ENCODE results near the gene DVL1. TPM values are rescaled to one million over a fixed set of nuclear protein-coding genes. Genes with fewer than 3 reads are reported as not detected.

The DVL1 gene
- total and polyA plus RNA-seq, 2 experiments from 2014 or later, result 8.6 to 113 TPM

DNA sequence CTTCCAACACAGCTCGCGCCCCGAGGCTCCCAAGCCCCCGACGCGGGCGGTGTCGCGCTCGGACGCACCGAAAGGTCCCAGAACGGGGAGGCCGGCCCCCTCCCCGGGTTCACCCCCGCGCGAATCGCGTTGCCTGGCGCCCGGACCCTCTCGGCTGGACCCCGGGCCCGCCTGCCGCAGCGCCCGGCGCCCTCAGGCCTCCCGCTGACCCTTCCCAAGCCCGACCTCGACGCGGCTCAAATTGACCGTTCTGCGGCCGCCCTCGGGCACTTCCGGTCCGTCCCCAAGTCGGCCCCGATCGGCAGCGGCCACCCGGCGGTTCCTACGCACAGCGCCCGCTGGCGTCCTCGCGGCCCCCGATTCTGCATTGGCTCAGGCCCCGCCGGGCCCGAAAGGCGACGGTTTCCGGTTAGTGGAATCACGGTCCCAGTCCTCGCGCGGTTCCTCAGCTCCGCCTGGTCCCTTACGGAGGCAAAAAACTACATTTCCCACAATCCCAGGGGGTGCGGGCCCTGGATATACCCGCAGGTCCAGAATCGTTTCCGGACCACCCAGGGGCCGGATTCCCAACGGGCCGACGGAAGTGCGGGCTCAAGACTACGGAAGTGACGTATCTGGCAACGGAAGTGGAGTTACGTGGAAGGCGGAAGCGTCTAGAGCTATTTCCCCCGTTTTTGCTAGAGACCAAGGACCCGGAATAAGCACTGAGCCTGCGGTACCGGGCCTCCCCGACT is 25.9 kb upstream of the DVL1 start, which contains the start of gene AURKAIP1:
TSS of gene AURKAIP1 (minus strand) at position 279 of the 734 bp plus-strand sequence. CDS start 451 bp downstream, outside the sequence.
- no peaks in the 10 kb centered on the region for H3K36me3 ChIP-seq (ENCODE audit: low read depth)
- no peaks in the 10 kb centered on the region for H3K9me2 ChIP-seq (ENCODE audit: insufficient read depth)
- peaks cover 9% of the 10 kb centered on the region for H3K4me1 ChIP-seq (ENCODE audit: insufficient read depth)
- peaks cover 52% of the 10 kb centered on the region for H3K79me2 ChIP-seq (ENCODE audit: insufficient read depth)
- peak within 1 kb of the TSS; percentile 85 for H3K4me3 ChIP-seq
- peak within 1 kb of the TSS; percentile 98 for H3K9ac ChIP-seq
- no peak for TF ChIP-seq EZH2 (IDR thresholded peaks at IDR 0.05; ENCODE audit: insufficient read depth, poor library complexity, severe bottlenecking)
- TF ChIP-seq EZH2phosphoT487 (IDR thresholded peaks at IDR 0.05; ENCODE audit: insufficient read depth, low read depth), result no peak
- H3F3A ChIP-seq (ENCODE audit: insufficient read depth), result peaks cover 18% of the 10 kb centered on the region; the same call in 1 of the 2 replicates
- H3K4me2 ChIP-seq (ENCODE audit: unreplicated experiment), result peak within 1 kb of the TSS; percentile 95
- peak within 1 kb of the TSS; percentile 58 for H2AFZ ChIP-seq
- peak; percentile 100 for DNase-seq
- no peaks in the 10 kb centered on the region for H3K9me3 ChIP-seq (ENCODE audit: low read depth)
- 0 to 1% methylated on average over 67 to 84 of the region's 85 CpGs for WGBS, 2 experiments (ENCODE audit: low coverage in 1 of 2, low lambda C conversion rate in 2 of 2, missing lambda C conversion rate in 2 of 2)
- no peaks in the 10 kb centered on the region for H3K27me3 ChIP-seq (replicated peaks; ENCODE audit: insufficient read depth)
- H4K20me1 ChIP-seq (ENCODE audit: insufficient read depth), result no peaks in the 10 kb centered on the region
- in situ Hi-C loops (cut with MboI), result no loop called here
- peak within 1 kb of the TSS; percentile 93 for H3K27ac ChIP-seq

DNA sequence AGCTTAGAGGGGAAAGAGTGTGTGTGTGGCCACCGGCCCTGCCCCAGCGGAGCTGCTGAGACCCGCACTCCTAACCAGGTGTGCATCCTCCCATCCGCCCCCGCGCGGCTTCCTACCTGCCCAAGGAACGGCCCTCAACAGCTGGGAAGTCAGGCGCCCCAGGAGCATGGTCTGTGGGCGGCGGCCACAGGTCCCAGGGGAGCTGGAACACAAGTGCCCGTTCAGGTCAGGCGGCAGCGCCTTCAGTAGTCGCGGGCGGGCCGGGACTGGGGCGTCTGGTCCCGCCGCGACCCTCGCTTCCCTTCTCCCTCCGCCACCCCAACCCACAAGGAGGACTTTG is 25.3 kb upstream of the DVL1 start:
- Histone ChIP-seq H4K20me1 (ENCODE audit: insufficient read depth) (no peaks in the 10 kb centered on the region), H3K27me3 (replicated peaks; ENCODE audit: insufficient read depth) (no peaks in the 10 kb centered on the region), H3K9me2 (ENCODE audit: insufficient read depth) (no peaks in the 10 kb centered on the region), H3K36me3 (ENCODE audit: low read depth) (no peaks in the 10 kb centered on the region), H3K9ac (peak overlapping the region; percentile 98), H3K27ac (peak overlapping the region; percentile 93), H3K4me3 (peak overlapping the region; percentile 85), H3K4me1 (ENCODE audit: insufficient read depth) (peaks cover 9% of the 10 kb centered on the region), H3K79me2 (ENCODE audit: insufficient read depth) (peaks cover 52% of the 10 kb centered on the region), H2AFZ (peak overlapping the region; percentile 54), H3K9me3 (ENCODE audit: low read depth) (no peaks in the 10 kb centered on the region), H3F3A (ENCODE audit: insufficient read depth) (peaks cover 18% of the 10 kb centered on the region; the same call in 1 of the 2 replicates), H3K4me2 (ENCODE audit: unreplicated experiment) (peak overlapping the region; percentile 53)
- in situ Hi-C loops (cut with MboI), result no loop called here
- DNase-seq, result peak; percentile 57
- WGBS, 2 experiments (ENCODE audit: low coverage in 1 of 2, low lambda C conversion rate in 2 of 2, missing lambda C conversion rate in 2 of 2), result 1% methylated on average over 14 to 21 of the region's 24 CpGs
- TF ChIP-seq EZH2 (IDR thresholded peaks at IDR 0.05; ENCODE audit: insufficient read depth, poor library complexity, severe bottlenecking) (no peak), EZH2phosphoT487 (IDR thresholded peaks at IDR 0.05; ENCODE audit: insufficient read depth, low read depth) (no peak)

DNA sequence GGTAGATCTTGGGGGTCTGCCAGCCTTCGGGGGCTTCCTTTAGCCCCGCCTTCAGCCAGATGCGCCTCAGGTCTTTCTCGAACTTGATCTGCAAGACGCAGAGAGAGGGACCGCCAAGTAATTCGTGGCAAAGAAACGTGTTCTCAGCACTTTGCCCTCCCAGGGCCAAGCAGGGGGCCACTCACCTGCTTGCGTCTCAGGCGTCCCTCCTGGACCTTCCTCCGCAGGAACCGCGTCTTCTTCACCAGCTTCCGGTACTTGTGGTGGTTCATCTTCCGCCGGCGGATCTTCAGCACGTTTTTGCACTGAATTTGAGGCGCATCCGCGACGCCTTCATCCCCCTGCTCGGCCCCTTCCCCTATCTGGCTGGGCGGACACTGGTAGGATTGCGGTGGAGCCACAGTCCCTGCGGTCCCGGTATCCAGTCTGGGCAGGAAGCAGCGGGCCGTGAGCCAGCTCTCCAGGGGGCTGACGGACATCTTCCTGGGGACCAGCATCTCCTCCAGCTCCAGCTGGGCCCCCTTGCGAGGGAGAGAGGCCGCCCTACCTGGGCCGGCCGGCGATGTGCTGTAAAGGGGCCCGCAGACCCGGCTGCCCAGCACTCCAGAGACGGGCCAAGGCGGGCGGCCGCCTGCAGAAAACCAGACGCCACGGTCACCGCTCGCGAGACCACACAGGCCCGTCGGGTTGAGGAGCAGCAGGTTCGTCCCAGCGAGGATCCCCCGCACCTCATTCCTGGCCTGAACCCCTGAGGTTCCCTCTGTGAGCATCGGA is 24.8 kb upstream of the DVL1 start:
- peak overlapping the region; percentile 93 for H3K27ac ChIP-seq
- peak; percentile 48 for DNase-seq
- TF ChIP-seq EZH2 (IDR thresholded peaks at IDR 0.05; ENCODE audit: insufficient read depth, poor library complexity, severe bottlenecking), result no peak
- no peak for TF ChIP-seq EZH2phosphoT487 (IDR thresholded peaks at IDR 0.05; ENCODE audit: insufficient read depth, low read depth)
- in situ Hi-C loops (cut with MboI), result no loop called here
- peaks cover 9% of the 10 kb centered on the region for H3K4me1 ChIP-seq (ENCODE audit: insufficient read depth)
- H3K4me2 ChIP-seq (ENCODE audit: unreplicated experiment), result peak overlapping the region; percentile 53
- H3K27me3 ChIP-seq (replicated peaks; ENCODE audit: insufficient read depth), result no peaks in the 10 kb centered on the region
- peaks cover 50% of the 10 kb centered on the region for H3K79me2 ChIP-seq (ENCODE audit: insufficient read depth)
- H3K9ac ChIP-seq, result peak overlapping the region; percentile 98
- 60 to 63% methylated on average over 41 to 42 of the region's 52 CpGs for WGBS, 2 experiments (ENCODE audit: low coverage in 1 of 2, low lambda C conversion rate in 2 of 2, missing lambda C conversion rate in 2 of 2)
- peak overlapping the region; percentile 85 for H3K4me3 ChIP-seq
- H2AFZ ChIP-seq, result no peak overlapping the region
- no peaks in the 10 kb centered on the region for H3K36me3 ChIP-seq (ENCODE audit: low read depth)
- no peaks in the 10 kb centered on the region for H3K9me2 ChIP-seq (ENCODE audit: insufficient read depth)
- no peaks in the 10 kb centered on the region for H3K9me3 ChIP-seq (ENCODE audit: low read depth)
- H4K20me1 ChIP-seq (ENCODE audit: insufficient read depth), result no peaks in the 10 kb centered on the region
- H3F3A ChIP-seq (ENCODE audit: insufficient read depth), result peaks cover 18% of the 10 kb centered on the region; the same call in 1 of the 2 replicates

DNA sequence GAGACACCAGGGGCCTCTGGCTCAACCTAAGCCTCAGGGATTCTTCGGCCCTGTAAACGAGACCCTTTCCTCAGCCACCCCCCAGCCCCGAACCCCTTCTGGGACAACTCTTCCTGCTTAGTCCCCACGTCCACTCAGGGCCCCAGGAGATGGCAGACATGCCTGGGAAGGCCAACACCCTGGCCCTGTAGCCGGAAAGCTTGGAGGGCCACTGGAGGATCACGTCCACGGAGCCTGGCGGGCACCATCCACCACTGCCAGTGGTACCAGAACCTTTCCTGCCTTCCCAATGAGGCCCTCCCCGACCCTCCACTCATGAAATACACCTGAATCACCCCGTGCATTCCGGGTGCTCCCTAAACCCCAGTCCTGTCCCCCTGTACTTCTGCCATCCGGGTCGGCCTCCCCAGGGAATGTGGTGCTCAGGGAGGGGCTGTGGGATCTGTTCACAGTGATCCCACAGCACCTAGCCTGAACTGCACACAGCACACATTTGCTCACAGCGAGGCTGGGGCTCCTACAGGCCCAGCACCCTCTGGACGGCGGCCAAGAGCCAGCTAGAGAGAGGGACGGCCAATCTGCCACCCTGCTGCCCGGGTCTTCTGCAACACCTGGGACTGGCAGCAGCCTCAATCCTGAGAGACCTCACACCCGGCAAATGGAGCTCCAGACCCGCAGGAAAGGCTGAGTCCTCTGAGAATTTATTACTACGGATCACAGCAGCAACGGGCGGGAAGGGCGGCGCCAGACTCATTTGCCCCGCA is 24.0 kb upstream of the DVL1 start:
- Histone ChIP-seq H3K36me3 (ENCODE audit: low read depth) (no peaks in the 10 kb centered on the region), H3F3A (ENCODE audit: insufficient read depth) (peaks cover 18% of the 10 kb centered on the region; the same call in 1 of the 2 replicates), H4K20me1 (ENCODE audit: insufficient read depth) (no peaks in the 10 kb centered on the region), H3K79me2 (ENCODE audit: insufficient read depth) (peaks cover 45% of the 10 kb centered on the region), H2AFZ (no peak overlapping the region), H3K9me2 (ENCODE audit: insufficient read depth) (no peaks in the 10 kb centered on the region), H3K27me3 (replicated peaks; ENCODE audit: insufficient read depth) (no peaks in the 10 kb centered on the region), H3K4me2 (ENCODE audit: unreplicated experiment) (peak overlapping the region; percentile 53), H3K27ac (no peak overlapping the region), H3K9me3 (ENCODE audit: low read depth) (no peaks in the 10 kb centered on the region), H3K9ac (peak overlapping the region; percentile 98; the same call in 1 of the 2 replicates), H3K4me1 (ENCODE audit: insufficient read depth) (peaks cover 9% of the 10 kb centered on the region), H3K4me3 (peak overlapping the region; percentile 85)
- in situ Hi-C loops (cut with MboI), result no loop called here
- no peak for DNase-seq
- TF ChIP-seq EZH2phosphoT487 (IDR thresholded peaks at IDR 0.05; ENCODE audit: insufficient read depth, low read depth) (no peak), EZH2 (IDR thresholded peaks at IDR 0.05; ENCODE audit: insufficient read depth, poor library complexity, severe bottlenecking) (no peak)
- 83 to 89% methylated on average over 23 to 25 of the region's 26 CpGs for WGBS, 2 experiments (ENCODE audit: low coverage in 1 of 2, low lambda C conversion rate in 2 of 2, missing lambda C conversion rate in 2 of 2)
